IMR-90 (cell line): ENCODE measurements around the gene CSTB. TPM values are rescaled to one million over a fixed set of nuclear protein-coding genes. Genes with fewer than 3 reads are reported as not detected.

ENCODE experiments used
- ATAC-seq: fragments of 200-7000 bp; cut with Tn5 transposase; 2 replicates; pipeline ENCODE4 v1.9.1; 2020; ENCODE audit warnings: low read depth, mild to moderate bottlenecking, moderate library complexity
- BruUV-seq: library from RNA; stranded (reverse); fragments of 400-500 nt; replicated peaks from 2 replicates; lab custom pipeline; 2021; lab: Mats Ljungman, UMichigan
- CTCF ChIA-PET: fragments of 300-600 bp; formaldehyde crosslinking; extraction: SDS; loops from one replicate; lab custom pipeline; 2021; ENCODE audit warnings: antibody characterized with exemption; lab: Yijun Ruan, JAX
- POLR2A ChIA-PET: fragments of 300-600 bp; sonication (Branson Sonifier 250); formaldehyde crosslinking; loops from one replicate; lab custom pipeline; 2022; ENCODE audit warnings: antibody characterized with exemption; ENCODE audit not compliant: unreplicated experiment; lab: Charles Lee
- DNase-seq: peaks from one replicate; pipeline ENCODE4 v3.0.0; 2013
- H2AFZ ChIP-seq: replicated peaks from 2 replicates; pipeline ENCODE3; 2013; ENCODE audit warnings: low read length, mild to moderate bottlenecking; ENCODE audit not compliant: poor library complexity
- H2AK5ac ChIP-seq: 2 replicates; pipeline ENCODE4 v1.6.1; 2013; ENCODE audit warnings: low read depth, low read length, inconsistent platforms
- H2AK9ac ChIP-seq: replicated peaks from 2 replicates; pipeline ENCODE3; 2013; ENCODE audit warnings: mild to moderate bottlenecking, low read depth, low read length, moderate library complexity; ENCODE audit not compliant: poor library complexity
- H2BK120ac ChIP-seq: 2 replicates; pipeline ENCODE4 v1.6.1; 2013; ENCODE audit warnings: low read depth, low read length, inconsistent platforms
- H2BK15ac ChIP-seq: 3 replicates; pipeline ENCODE4 v1.6.1; 2013; ENCODE audit warnings: low read depth, low read length, inconsistent platforms
- H2BK20ac ChIP-seq: 2 replicates; pipeline ENCODE4 v1.6.1; 2013; ENCODE audit warnings: low read depth, mild to moderate bottlenecking, inconsistent platforms, low read length, moderate library complexity
- H2BK5ac ChIP-seq: 2 replicates; pipeline ENCODE4 v1.6.1; 2013; ENCODE audit warnings: mild to moderate bottlenecking, low read depth, low read length, inconsistent platforms; ENCODE audit not compliant: poor library complexity, severe bottlenecking
- H3K14ac ChIP-seq: replicated peaks from 2 replicates; pipeline ENCODE4 v1.6.1; 2013; ENCODE audit warnings: low read depth, low read length, inconsistent platforms
- H3K18ac ChIP-seq: 2 replicates; pipeline ENCODE4 v1.6.1; 2013; ENCODE audit warnings: low read depth, low read length, control low read depth
- H3K23ac ChIP-seq: 2 replicates; pipeline ENCODE4 v1.6.1; 2013; ENCODE audit warnings: low read depth, low read length, inconsistent platforms
- H3K27ac ChIP-seq: 2 replicates; pipeline ENCODE4 v1.5.1; 2013; ENCODE audit warnings: mild to moderate bottlenecking, control low read depth, low read length; ENCODE audit not compliant: insufficient read depth
- H3K27me3 ChIP-seq: 2 replicates; pipeline ENCODE4 v1.6.1; 2013; ENCODE audit warnings: low read length; ENCODE audit not compliant: control insufficient read depth, insufficient read depth
- H3K36me3 ChIP-seq: 2 replicates; pipeline ENCODE4 v1.6.1; 2013; ENCODE audit warnings: low read length, mixed read lengths; ENCODE audit not compliant: control insufficient read depth, insufficient read depth
- H3K4ac ChIP-seq: 2 replicates; pipeline ENCODE4 v1.6.1; 2013; ENCODE audit warnings: low read depth, low read length, inconsistent platforms
- H3K4me1 ChIP-seq: 2 replicates; pipeline ENCODE4 v1.6.1; 2013; ENCODE audit warnings: low read length, mixed read lengths; ENCODE audit not compliant: control insufficient read depth, insufficient read depth
- H3K4me2 ChIP-seq: 2 replicates; pipeline ENCODE4 v1.6.1; 2013; ENCODE audit warnings: low read depth, mild to moderate bottlenecking, control low read depth, low read length, moderate library complexity
- H3K4me3 ChIP-seq: 2 replicates; pipeline ENCODE4 v1.5.1; 2013; ENCODE audit warnings: low read depth, mild to moderate bottlenecking, control low read depth, low read length, moderate library complexity; ENCODE audit not compliant: insufficient read depth
- H3K56ac ChIP-seq: 2 replicates; pipeline ENCODE4 v1.6.1; 2013; ENCODE audit warnings: low read length, inconsistent platforms; ENCODE audit not compliant: insufficient read depth; ENCODE audit errors: extremely low read depth
- H3K79me1 ChIP-seq, 2 experiments: 2 replicates each; pipeline ENCODE4 v1.6.1; 2013; ENCODE audit warnings: low read length in 2 of 2, inconsistent platforms in 1 of 2, low read depth in 1 of 2
- H3K9ac ChIP-seq: 2 replicates; pipeline ENCODE4 v1.6.1; 2013; ENCODE audit warnings: low read depth, low read length, control low read depth
- H3K9me1 ChIP-seq: 2 replicates; pipeline ENCODE4 v1.6.1; 2013; ENCODE audit warnings: low read length, inconsistent platforms; ENCODE audit not compliant: insufficient read depth
- H3K9me3 ChIP-seq: 2 replicates; pipeline ENCODE4 v1.6.1; 2013; ENCODE audit warnings: low read length; ENCODE audit not compliant: control insufficient read depth, insufficient read depth
- H4K20me1 ChIP-seq: 2 replicates; pipeline ENCODE4 v1.6.1; 2013; ENCODE audit warnings: low read length, inconsistent platforms; ENCODE audit not compliant: insufficient read depth
- H4K5ac ChIP-seq: 2 replicates; pipeline ENCODE4 v1.6.1; 2013; ENCODE audit warnings: mild to moderate bottlenecking, low read depth, low read length, control low read depth
- H4K8ac ChIP-seq, 2 experiments: 2 replicates each; pipeline ENCODE4 v1.6.1; 2013; ENCODE audit warnings: low read depth in 2 of 2, low read length in 2 of 2, control low read depth in 1 of 2, inconsistent platforms in 1 of 2
- H4K91ac ChIP-seq: 2 replicates; pipeline ENCODE4 v1.6.1; 2013; ENCODE audit warnings: low read depth, low read length, inconsistent platforms; ENCODE audit not compliant: insufficient read depth
- FOS ChIP-seq: fragments of 150-350 bp; IDR thresholded peaks from 2 replicates; pipeline ENCODE4 v1.6.1; 2016; ENCODE audit warnings: low read depth, low read length
- MAFK ChIP-seq: IDR thresholded peaks from 2 replicates; pipeline ENCODE4 v1.6.1; 2012; ENCODE audit warnings: low read depth, low read length, improper control_type of control experiment
- MXI1 ChIP-seq: IDR thresholded peaks from 2 replicates; pipeline ENCODE4 v1.6.1; 2012; ENCODE audit warnings: low read depth, mild to moderate bottlenecking, low read length, moderate library complexity, borderline replicate concordance
- NFE2L2 ChIP-seq: fragments of 150-350 bp; IDR thresholded peaks from 2 replicates; pipeline ENCODE4 v1.6.1; 2016; ENCODE audit warnings: low read depth, mild to moderate bottlenecking, low read length
- POLR2A ChIP-seq: IDR thresholded peaks from 2 replicates; pipeline ENCODE4 v1.6.1; 2012; ENCODE audit warnings: mild to moderate bottlenecking, low read depth, low read length
- RCOR1 ChIP-seq: IDR thresholded peaks from 2 replicates; pipeline ENCODE4 v1.6.1; 2012; ENCODE audit warnings: mild to moderate bottlenecking, low read length, improper control_type of control experiment; ENCODE audit not compliant: insufficient replicate concordance
- WGBS, 2 experiments: methylation state at CpG; one replicate each; pipeline versions ENCODE4 v1.1.5 to v1.1.7; 2013; ENCODE audit warnings: missing lambda C conversion rate in 2 of 2; ENCODE audit not compliant: insufficient read length in 1 of 2; ENCODE audit errors: extremely low coverage in 2 of 2; 5-methylcytosine and 5-hydroxymethylcytosine counted together
- dilution Hi-C: fragments of 300-500 bp; cut with HindIII; formaldehyde crosslinking; loops from one replicate; pipeline ENCODE4 v1.14.3; 2018; ENCODE audit warnings: low sequenced_read_pairs; ENCODE audit not compliant: unreplicated experiment
- in situ Hi-C: fragments of 300-500 bp; cut with MboI; formaldehyde crosslinking; loops from 3 replicates; pipeline ENCODE4 v1.14.3; 2019; ENCODE audit warnings: low sequenced_read_pairs, inconsistent platforms, mixed read lengths
- intact Hi-C: fragments of 100-400 bp; cut with micrococcal nuclease; formaldehyde crosslinking; loops from 2 replicates; pipeline ENCODE4 v1.10.0; 2022
- polyA plus RNA-seq, 3 experiments: library from polyadenylated mRNA; depleted of rRNA; stranded (reverse); fragments of >200 nt; gene quantifications; 2 replicates each; pipeline ENCODE4 v1.2.3, GENCODE V29; 2012; ENCODE audit warnings: low replicate concordance in 1 of 3
- total RNA-seq: library from RNA; depleted of rRNA; stranded (reverse); fragments of >200 nt; gene quantifications from 2 replicates; pipeline ENCODE4 v1.2.3, GENCODE V29; 2012
- TF ChIP-seq, protein P1 (sequence below): fragments of 150-350 bp; IDR thresholded peaks from 2 replicates; pipeline ENCODE4 v1.6.1; 2017; ENCODE audit warnings: mild to moderate bottlenecking, antibody characterized with exemption, low read length, low read depth
- TF ChIP-seq, protein P2 (sequence below): fragments of 150-350 bp; IDR thresholded peaks from 2 replicates; pipeline ENCODE4 v1.6.1; 2016; ENCODE audit warnings: low read depth, mild to moderate bottlenecking, low read length, moderate library complexity, borderline replicate concordance
- TF ChIP-seq, protein P3 (sequence below): conservative IDR thresholded peaks from 2 replicates; pipeline ENCODE4 v1.5.1; 2012; ENCODE audit warnings: mild to moderate bottlenecking, low read depth, low read length, improper control_type of control experiment

Gene CSTB
- total and polyA plus RNA-seq, 2 of the 4 experiments (the other 2 are of a cell fraction): 6.1 to 71.7 TPM

DNA sequence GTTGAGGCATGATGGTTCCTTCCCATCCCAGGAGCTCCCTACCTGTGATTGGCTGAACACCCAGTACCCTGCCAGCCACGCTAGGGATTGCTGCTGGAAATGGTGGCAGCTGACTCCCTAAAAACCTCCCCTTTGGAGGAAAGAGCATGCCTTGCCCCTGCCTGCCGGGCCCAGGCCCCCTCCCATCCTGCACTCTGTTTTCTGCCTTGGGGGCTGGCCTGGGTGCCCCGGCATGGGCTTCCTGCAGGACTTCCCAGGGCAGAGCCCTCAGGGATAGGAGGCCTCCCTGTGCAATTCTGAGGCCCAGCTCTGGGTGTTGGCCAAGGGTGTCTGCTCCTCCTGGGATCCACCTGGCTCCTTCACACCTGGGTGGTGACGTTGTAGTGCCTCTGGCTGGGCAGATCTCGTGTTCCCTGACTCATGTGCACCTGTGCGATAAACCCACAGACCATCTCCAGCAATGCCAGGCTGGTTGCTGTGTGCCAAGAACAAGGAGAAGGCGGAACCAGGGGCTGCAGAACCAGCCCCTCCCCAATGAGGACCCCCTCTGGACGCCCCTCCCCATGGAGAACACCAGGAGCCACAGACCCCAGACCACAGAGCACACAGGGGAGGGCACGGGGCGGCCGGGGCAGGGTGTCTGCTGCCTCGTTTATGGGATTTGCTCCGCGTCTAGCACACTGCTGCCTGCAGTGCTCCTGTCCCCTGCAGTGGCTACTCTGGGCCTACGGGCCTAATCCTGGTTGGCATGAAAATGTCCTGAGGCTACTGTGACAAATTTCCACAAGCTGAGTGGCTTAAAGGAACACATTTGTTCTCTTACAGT, 13.6 kb downstream of the CSTB start:
- no peak overlapping the region for H3K4me3 ChIP-seq
- no peak overlapping the region for H2BK5ac ChIP-seq
- H3K79me1 ChIP-seq: peaks cover 0 to 6% of the 10 kb centered on the region in 2 experiments; a peak in 1 of 4 replicates
- H3K27ac ChIP-seq: no peak overlapping the region
- peaks cover 41% of the 10 kb centered on the region for H3K36me3 ChIP-seq
- no peak overlapping the region for H2BK15ac ChIP-seq
- H2AK9ac ChIP-seq: no peak overlapping the region
- H2BK120ac ChIP-seq: no peak overlapping the region
- H4K20me1 ChIP-seq: 0 out of 2 replicates have a peak, but pooled peaks cover 4% of the 10 kb centered on the region
- intact Hi-C loops: no loop called here
- no peak overlapping the region for H2AK5ac ChIP-seq
- dilution Hi-C loops: no loop called here
- in situ Hi-C loops: no loop called here
- no peak overlapping the region for H4K91ac ChIP-seq
- no peak overlapping the region for H3K4me2 ChIP-seq
- H3K9me3 ChIP-seq: peaks cover 3% of the 10 kb centered on the region; the same call in 1 of the 2 replicates
- H3K4ac ChIP-seq: no peak overlapping the region
- no peak for TF ChIP-seq POLR2A
- no peak for TF ChIP-seq RCOR1
- no peak for TF ChIP-seq MAFK
- TF ChIP-seq MXI1: no peak
- TF ChIP-seq NFE2L2: no peak
- TF ChIP-seq, protein P1, sequence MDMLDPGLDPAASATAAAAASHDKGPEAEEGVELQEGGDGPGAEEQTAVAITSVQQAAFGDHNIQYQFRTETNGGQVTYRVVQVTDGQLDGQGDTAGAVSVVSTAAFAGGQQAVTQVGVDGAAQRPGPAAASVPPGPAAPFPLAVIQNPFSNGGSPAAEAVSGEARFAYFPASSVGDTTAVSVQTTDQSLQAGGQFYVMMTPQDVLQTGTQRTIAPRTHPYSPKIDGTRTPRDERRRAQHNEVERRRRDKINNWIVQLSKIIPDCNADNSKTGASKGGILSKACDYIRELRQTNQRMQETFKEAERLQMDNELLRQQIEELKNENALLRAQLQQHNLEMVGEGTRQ: no peak
- TF ChIP-seq, protein P2, sequence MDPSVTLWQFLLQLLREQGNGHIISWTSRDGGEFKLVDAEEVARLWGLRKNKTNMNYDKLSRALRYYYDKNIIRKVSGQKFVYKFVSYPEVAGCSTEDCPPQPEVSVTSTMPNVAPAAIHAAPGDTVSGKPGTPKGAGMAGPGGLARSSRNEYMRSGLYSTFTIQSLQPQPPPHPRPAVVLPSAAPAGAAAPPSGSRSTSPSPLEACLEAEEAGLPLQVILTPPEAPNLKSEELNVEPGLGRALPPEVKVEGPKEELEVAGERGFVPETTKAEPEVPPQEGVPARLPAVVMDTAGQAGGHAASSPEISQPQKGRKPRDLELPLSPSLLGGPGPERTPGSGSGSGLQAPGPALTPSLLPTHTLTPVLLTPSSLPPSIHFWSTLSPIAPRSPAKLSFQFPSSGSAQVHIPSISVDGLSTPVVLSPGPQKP: no peak
- TF ChIP-seq FOS: no peak
- TF ChIP-seq, protein P3, sequence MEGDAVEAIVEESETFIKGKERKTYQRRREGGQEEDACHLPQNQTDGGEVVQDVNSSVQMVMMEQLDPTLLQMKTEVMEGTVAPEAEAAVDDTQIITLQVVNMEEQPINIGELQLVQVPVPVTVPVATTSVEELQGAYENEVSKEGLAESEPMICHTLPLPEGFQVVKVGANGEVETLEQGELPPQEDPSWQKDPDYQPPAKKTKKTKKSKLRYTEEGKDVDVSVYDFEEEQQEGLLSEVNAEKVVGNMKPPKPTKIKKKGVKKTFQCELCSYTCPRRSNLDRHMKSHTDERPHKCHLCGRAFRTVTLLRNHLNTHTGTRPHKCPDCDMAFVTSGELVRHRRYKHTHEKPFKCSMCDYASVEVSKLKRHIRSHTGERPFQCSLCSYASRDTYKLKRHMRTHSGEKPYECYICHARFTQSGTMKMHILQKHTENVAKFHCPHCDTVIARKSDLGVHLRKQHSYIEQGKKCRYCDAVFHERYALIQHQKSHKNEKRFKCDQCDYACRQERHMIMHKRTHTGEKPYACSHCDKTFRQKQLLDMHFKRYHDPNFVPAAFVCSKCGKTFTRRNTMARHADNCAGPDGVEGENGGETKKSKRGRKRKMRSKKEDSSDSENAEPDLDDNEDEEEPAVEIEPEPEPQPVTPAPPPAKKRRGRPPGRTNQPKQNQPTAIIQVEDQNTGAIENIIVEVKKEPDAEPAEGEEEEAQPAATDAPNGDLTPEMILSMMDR: no peak
- POLR2A ChIA-PET: no interaction called here
- H3K18ac ChIP-seq: no peak overlapping the region
- peaks cover 9% of the 10 kb centered on the region; the same call in 1 of the 2 replicates for H3K4me1 ChIP-seq
- no peak overlapping the region for H3K23ac ChIP-seq
- no TSS peak for BruUV-seq
- no peak overlapping the region for H4K8ac ChIP-seq
- H3K9ac ChIP-seq: no peak overlapping the region
- no peak overlapping the region for H3K14ac ChIP-seq
- no peak overlapping the region for H3K56ac ChIP-seq
- H4K5ac ChIP-seq: no peak overlapping the region
- H2BK20ac ChIP-seq: no peak overlapping the region
- no peak overlapping the region for H2AFZ ChIP-seq
- 100% methylated on average over 2 of the region's 15 CpGs; no CpG with 5 or more reads in 1 of the 2 experiments for WGBS, 2 experiments
- CTCF ChIA-PET: interaction anchor here (0.6 kb wide), 1 partner anchor 38 kb away, joined by 4 read pairs; no protein-coding TSS in a partner anchor
- H3K9me1 ChIP-seq: peaks cover 8% of the 10 kb centered on the region
- ATAC-seq: no peak
- H3K27me3 ChIP-seq: no peaks in the 10 kb centered on the region
- DNase-seq: no peak
